GM23338 (cell line): ENCODE results near the gene RNF157. TPM values are rescaled to one million over a fixed set of nuclear protein-coding genes. Genes with fewer than 3 reads are reported as not detected.

Source experiments
- ATAC-seq: fragments of 200-7000 bp; cut with Tn5 transposase; 3 replicates; pipeline ENCODE4 v1.9.1; 2020
- DNase-seq: peaks from one replicate; pipeline ENCODE4 v3.0.0-alpha.2; 2015; ENCODE audit warnings: low spot score
- H2AFZ ChIP-seq: fragments of 200-600 bp; sonication (generic); 2 replicates; pipeline ENCODE4 v1.8.0; 2016; ENCODE audit warnings: antibody characterized with exemption, mild to moderate bottlenecking, moderate library complexity
- H3F3A ChIP-seq: fragments of 200-600 bp; sonication (generic); replicated peaks from 2 replicates; pipeline ENCODE4 v1.8.0; 2017; ENCODE audit warnings: antibody characterized with exemption, mixed run types, low read depth
- H3K27ac ChIP-seq: fragments of 200-600 bp; sonication (generic); 2 replicates; pipeline ENCODE4 v1.6.1; 2016; ENCODE audit warnings: low read depth
- H3K27me3 ChIP-seq: fragments of 200-600 bp; sonication (generic); 2 replicates; pipeline ENCODE4 v1.8.0; 2016; ENCODE audit warnings: mild to moderate bottlenecking, mixed run types, moderate library complexity; ENCODE audit not compliant: insufficient read depth
- H3K36me3 ChIP-seq: fragments of 200-600 bp; sonication (generic); 2 replicates; pipeline ENCODE4 v1.8.0; 2016; ENCODE audit warnings: mild to moderate bottlenecking; ENCODE audit not compliant: insufficient read depth
- H3K4me1 ChIP-seq: fragments of 200-600 bp; sonication (generic); 2 replicates; pipeline ENCODE4 v1.8.0; 2016; ENCODE audit warnings: mild to moderate bottlenecking, moderate library complexity; ENCODE audit not compliant: insufficient read depth
- H3K4me2 ChIP-seq: fragments of 200-600 bp; sonication (generic); 2 replicates; pipeline ENCODE4 v1.7.1; 2017; ENCODE audit warnings: mixed run types
- H3K4me3 ChIP-seq: fragments of 200-600 bp; sonication (generic); 2 replicates; pipeline ENCODE4 v1.6.1; 2016; ENCODE audit warnings: mixed run types
- H3K79me2 ChIP-seq: fragments of 200-600 bp; sonication (generic); replicated peaks from 2 replicates; pipeline ENCODE4 v1.8.0; 2017; ENCODE audit warnings: mild to moderate bottlenecking; ENCODE audit not compliant: insufficient read depth
- H3K9me2 ChIP-seq: fragments of 200-600 bp; sonication (generic); 2 replicates; pipeline ENCODE4 v1.8.0; 2017; ENCODE audit not compliant: insufficient read depth
- H4K20me1 ChIP-seq: fragments of 200-600 bp; sonication (generic); replicated peaks from 2 replicates; pipeline ENCODE4 v1.8.0; 2017; ENCODE audit warnings: mild to moderate bottlenecking; ENCODE audit not compliant: insufficient read depth
- H3K27ac Mint-ChIP-seq: 2 replicates; pipeline ENCODE4 v1.8.0; 2020; ENCODE audit warnings: inconsistent platforms, mild to moderate bottlenecking, moderate library complexity, mixed read lengths
- H3K27me3 Mint-ChIP-seq: 3 replicates; pipeline ENCODE4 v1.8.0; 2022; ENCODE audit warnings: low read depth, mild to moderate bottlenecking, moderate library complexity, mixed read lengths, inconsistent platforms; ENCODE audit not compliant: insufficient read depth, poor library complexity
- H3K36me3 Mint-ChIP-seq: 3 replicates; pipeline ENCODE4 v1.8.0; 2021; ENCODE audit warnings: low read depth, mild to moderate bottlenecking, inconsistent platforms, moderate library complexity, mixed read lengths
- H3K4me1 Mint-ChIP-seq: 3 replicates; pipeline ENCODE4 v1.8.0; 2020; ENCODE audit warnings: mild to moderate bottlenecking, inconsistent platforms, mixed read lengths
- H3K4me3 Mint-ChIP-seq: 3 replicates; pipeline ENCODE4 v1.8.0; 2021; ENCODE audit warnings: moderate library complexity, mild to moderate bottlenecking, inconsistent platforms, mixed read lengths
- H3K9me3 Mint-ChIP-seq: 3 replicates; pipeline ENCODE4 v1.8.0; 2020; ENCODE audit warnings: moderate library complexity, mild to moderate bottlenecking, inconsistent platforms, mixed read lengths
- CREB1 ChIP-seq: fragments of 250-450 bp; sonication (Bioruptor Pico); IDR thresholded peaks from 2 replicates; pipeline ENCODE4 v1.5.0; 2020; ENCODE audit warnings: low read depth, mild to moderate bottlenecking, moderate library complexity
- CTCF ChIP-seq, 2 experiments: fragments of 200-600 bp in 1 of 2; sonication (generic) in 1 of 2; conservative IDR thresholded peaks; 2 replicates each; pipeline versions ENCODE4 v1.5.1 to v1.6.1; 2016 to 2017; ENCODE audit warnings: antibody characterized with exemption in 2 of 2, low read depth in 2 of 2, mild to moderate bottlenecking in 2 of 2, moderate library complexity in 1 of 2
- ETS1 ChIP-seq: IDR thresholded peaks from 2 replicates; pipeline ENCODE4 v1.6.1; 2016; ENCODE audit warnings: antibody characterized with exemption
- EZH2 ChIP-seq: fragments of 200-600 bp; sonication (generic); IDR thresholded peaks from one replicate; pipeline ENCODE4 v1.8.0; 2017; ENCODE audit warnings: antibody characterized with exemption, mild to moderate bottlenecking, low read depth; ENCODE audit not compliant: unreplicated experiment
- EZH2phosphoT487 ChIP-seq: fragments of 200-600 bp; sonication (generic); IDR thresholded peaks from one replicate; pipeline ENCODE4 v1.8.1; 2018; ENCODE audit warnings: antibody characterized with exemption; ENCODE audit not compliant: unreplicated experiment
- JUNB ChIP-seq: IDR thresholded peaks from one replicate; pipeline ENCODE4 v1.6.1; 2016; ENCODE audit warnings: antibody characterized with exemption; ENCODE audit not compliant: unreplicated experiment
- NANOG ChIP-seq: IDR thresholded peaks from 2 replicates; pipeline ENCODE4 v1.6.1; 2016; ENCODE audit warnings: antibody characterized with exemption, borderline replicate concordance
- POLR2AphosphoS5 ChIP-seq: IDR thresholded peaks from 2 replicates; pipeline ENCODE4 v1.6.1; 2016; ENCODE audit warnings: antibody characterized with exemption, low read depth
- STAT1 ChIP-seq: IDR thresholded peaks from one replicate; pipeline ENCODE4 v1.6.1; 2016; ENCODE audit warnings: antibody characterized with exemption; ENCODE audit not compliant: unreplicated experiment
- ZNF114 ChIP-seq: fragments of 250-450 bp; sonication (Bioruptor Pico); IDR thresholded peaks from 2 replicates; pipeline ENCODE4 v1.5.0; 2020; ENCODE audit warnings: mild to moderate bottlenecking, moderate library complexity
- ZNF462 ChIP-seq: fragments of 250-450 bp; sonication (Bioruptor Pico); IDR thresholded peaks from 2 replicates; pipeline ENCODE4 v1.5.0; 2020; ENCODE audit warnings: mild to moderate bottlenecking, moderate library complexity
- polyA plus RNA-seq: library from polyadenylated mRNA; unstranded; fragments of >200 nt; fragmentation: Nextera tagmentation; extraction: Ambion mirVana; gene quantifications from 2 replicates; pipeline ENCODE4 v1.2.1, GENCODE V29; 2016
- total RNA-seq: library from RNA; depleted of rRNA; stranded (reverse); fragments of >200 nt; shearing (Covaris generic); gene quantifications from 2 replicates; pipeline ENCODE4 v1.2.3, GENCODE V29; 2014

Gene RNF157
- total and polyA plus RNA-seq, 2 experiments from 2014 or later, result 7.8 to 11.7 TPM

GRCh38 chr17:76252040-76252954 is 12.0 kb upstream of the RNF157 start:
- Histone ChIP-seq H3K9me2 (no peaks in the 10 kb centered on the region), H2AFZ (peak overlapping the region; percentile 38; the same call in 1 of the 2 replicates), H3K27ac (no peak overlapping the region), H3K4me3 (no peak overlapping the region), H3K27me3 (no peaks in the 10 kb centered on the region), H3K4me1 (no peaks in the 10 kb centered on the region), H3F3A (0 out of 2 replicates have a peak, but pooled peaks cover 3% of the 10 kb centered on the region), H3K36me3 (no peaks in the 10 kb centered on the region), H3K79me2 (no peaks in the 10 kb centered on the region), H3K4me2 (no peak overlapping the region), H4K20me1 (no peaks in the 10 kb centered on the region)
- Mint-ChIP-seq H3K4me3 (no peak overlapping the region), H3K36me3 (0 out of 3 replicates have a peak, but pooled peaks cover 2% of the 10 kb centered on the region), H3K4me1 (peaks cover 4% of the 10 kb centered on the region; the same call in 2 of the 3 replicates), H3K27me3 (peaks cover 10% of the 10 kb centered on the region), H3K27ac (peak overlapping the region; percentile 68; the same call in 1 of the 2 replicates), H3K9me3 (no peaks in the 10 kb centered on the region)
- ATAC-seq (no peak), DNase-seq (no peak)
- TF ChIP-seq ETS1 (no peak), ZNF114 (CRISPR knock-in tag) (no peak), CTCF (conservative IDR thresholded peaks at IDR 0.05; ENCODE audit: low read depth in 2 of 2) (no peak), POLR2AphosphoS5 (no peak), STAT1 (no peak), NANOG (no peak), JUNB (no peak), ZNF462 (CRISPR knock-in tag) (no peak), CREB1 (CRISPR knock-in tag) (no peak), EZH2phosphoT487 (no peak), EZH2 (no peak)
